Endometrial microvascular endothelial cells (primary cell): Measurements from ENCODE around the gene ZNF385A. TPM values are rescaled to one million over a fixed set of nuclear protein-coding genes. Genes with fewer than 3 reads are reported as not detected.

Source experiments
- in situ Hi-C: cut with HindIII; loops from 2 replicates; pipeline ENCODE4 v1.10.0; 2017; ENCODE audit warnings: low sequenced_read_pairs, low pct_unique_long_range_greater_than_20kb; ENCODE audit errors: inconsistent ontology term
- total RNA-seq: library from RNA; depleted of rRNA; stranded (reverse); fragments of >200 nt; gene quantifications from one replicate; pipeline ENCODE4 v1.2.3, GENCODE V29; 2015; ENCODE audit errors: inconsistent ontology term

Gene ZNF385A
- total RNA-seq, 1 donor from 2014 or later: 0.65 TPM

GRCh38 chr12:54379398-54380201 is 4.9 kb downstream of the ZNF385A start:
- in situ Hi-C loops: no loop called here

GRCh38 chr12:54378796-54379397 is 5.6 kb downstream of the ZNF385A start:
- in situ Hi-C loops: no loop called here

DNA sequence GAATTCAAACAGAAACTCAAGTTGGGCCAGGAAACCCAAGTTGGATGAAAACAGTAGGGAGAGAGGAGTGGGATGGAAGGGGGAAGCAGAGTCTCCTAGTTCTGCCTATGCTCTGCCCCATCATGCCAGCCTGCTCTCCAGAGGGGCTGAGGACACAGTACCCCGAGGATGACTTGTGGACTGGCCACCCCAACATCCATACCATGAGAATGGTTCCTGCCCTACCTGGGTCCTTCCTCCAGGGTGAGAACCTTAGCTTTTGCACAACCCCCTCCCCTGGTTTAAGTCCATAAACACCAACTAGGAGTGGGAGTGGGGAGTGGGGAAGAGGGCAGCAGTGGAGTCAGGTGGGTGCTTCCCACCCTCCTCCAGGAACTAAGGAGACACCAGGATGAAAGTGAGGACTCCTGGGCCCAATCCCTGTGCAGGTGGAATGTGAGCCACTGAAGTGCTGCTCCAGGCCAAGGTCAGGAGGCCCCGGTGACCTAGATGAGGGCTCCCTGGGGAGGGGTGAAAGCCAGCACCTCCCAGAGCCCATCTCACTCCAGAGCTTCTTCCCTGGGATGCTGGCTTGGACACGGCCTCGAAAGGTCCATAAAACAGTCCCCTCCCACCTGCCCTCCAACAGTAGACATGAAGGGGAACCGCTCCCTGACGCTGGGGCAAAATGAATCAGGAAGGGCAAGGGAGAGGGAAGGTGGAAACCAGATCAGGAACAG is 6.6 kb downstream of the ZNF385A start:
- in situ Hi-C loops: no loop called here

- in situ Hi-C loops: no loop called here
Measured at GRCh38 chr12:54377007-54377406, 7.5 kb downstream of the ZNF385A start.

- in situ Hi-C loops: no loop called here
Measured at GRCh38 chr12:54376596-54376995, 7.9 kb downstream of the ZNF385A start.

DNA sequence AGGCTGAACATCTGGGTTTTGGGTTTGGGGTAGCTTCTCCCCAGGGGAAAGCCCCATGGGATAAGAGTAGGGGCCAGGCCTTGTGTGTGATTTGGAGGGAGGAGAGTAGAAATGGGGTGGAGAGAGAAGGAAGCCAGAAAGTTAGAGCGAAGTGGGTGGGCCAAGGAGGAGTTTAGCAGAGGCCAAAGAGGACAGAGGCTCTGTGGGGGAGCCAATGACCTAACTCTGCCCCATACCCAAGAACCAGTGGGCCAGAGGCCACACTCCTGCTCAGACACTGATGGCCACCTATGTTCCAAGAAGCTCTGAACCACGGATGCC is 9.3 kb downstream of the ZNF385A start:
- in situ Hi-C loops: no loop called here

GRCh38 chr12:54374562-54375258 is 9.8 kb downstream of the ZNF385A start:
- in situ Hi-C loops: no loop called here

- in situ Hi-C loops: no loop called here
Measured at GRCh38 chr12:54373649-54374561, 10.6 kb downstream of the ZNF385A start.

GRCh38 chr12:54372113-54372806 is 12.3 kb downstream of the ZNF385A start:
- in situ Hi-C loops: no loop called here

GRCh38 chr12:54371328-54372112 is 13.0 kb downstream of the ZNF385A start:
- in situ Hi-C loops: no loop called here

DNA sequence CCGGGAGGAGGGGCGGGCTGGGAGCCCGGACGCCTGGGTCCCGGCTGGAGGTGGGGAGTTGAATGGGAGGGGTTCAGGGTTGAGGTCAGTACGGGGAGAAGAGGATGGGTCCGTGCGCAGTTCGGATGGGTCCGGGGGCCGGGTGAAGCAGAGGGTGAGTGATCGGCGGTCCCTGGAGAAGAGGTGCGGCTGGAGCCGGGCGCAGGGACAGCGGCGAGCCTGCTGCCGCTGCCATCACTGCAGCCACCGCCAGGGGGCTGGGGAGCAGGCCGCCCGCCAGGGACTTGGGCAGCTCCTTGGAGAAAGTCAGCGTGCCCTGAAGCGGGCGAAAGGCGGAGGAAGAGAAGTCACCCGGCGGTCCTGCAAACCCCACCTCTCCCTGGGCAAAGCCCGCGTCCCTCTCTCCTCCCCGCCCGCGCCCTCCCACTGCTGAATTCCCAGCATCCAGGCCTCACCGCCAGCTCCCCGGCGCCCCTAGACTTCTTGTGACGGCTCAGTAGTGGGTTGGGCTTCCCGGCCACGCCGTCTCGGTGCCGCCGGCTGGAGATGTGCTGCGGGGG is 14.3 kb downstream of the ZNF385A start:
- in situ Hi-C loops: no loop called here

DNA sequence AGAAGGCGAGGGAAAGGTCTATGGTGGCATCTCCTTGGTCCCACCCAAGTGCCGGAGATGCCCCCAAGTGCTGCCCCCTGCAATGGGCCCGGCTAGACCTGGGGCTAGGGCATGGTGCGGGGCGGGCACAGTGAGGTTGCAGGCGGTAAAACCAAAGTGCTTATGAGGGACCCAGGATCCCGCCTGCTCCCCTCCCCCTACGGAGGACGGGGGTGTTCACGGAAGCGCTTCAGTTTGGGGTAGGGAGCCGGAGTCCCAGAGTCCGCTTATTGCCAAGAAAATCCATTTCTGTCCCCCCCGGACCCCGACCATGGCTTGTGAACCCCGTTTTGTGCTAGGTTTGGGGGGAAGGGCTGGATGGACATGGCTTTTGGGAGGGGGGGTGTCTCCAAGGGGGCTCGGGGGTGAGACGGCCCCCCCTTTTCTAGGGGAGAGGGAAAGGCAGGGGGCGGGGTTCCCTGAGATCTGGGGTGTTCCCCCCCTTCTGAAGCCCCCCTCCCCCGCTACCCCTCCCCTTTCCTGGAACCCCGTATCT is 14.9 kb downstream of the ZNF385A start:
- in situ Hi-C loops: no loop called here

- in situ Hi-C loops: no loop called here
Measured at GRCh38 chr12:54368709-54369596, 15.6 kb downstream of the ZNF385A start.

- in situ Hi-C loops: no loop called here
Measured at GRCh38 chr12:54368025-54368708, 16.4 kb downstream of the ZNF385A start.

DNA sequence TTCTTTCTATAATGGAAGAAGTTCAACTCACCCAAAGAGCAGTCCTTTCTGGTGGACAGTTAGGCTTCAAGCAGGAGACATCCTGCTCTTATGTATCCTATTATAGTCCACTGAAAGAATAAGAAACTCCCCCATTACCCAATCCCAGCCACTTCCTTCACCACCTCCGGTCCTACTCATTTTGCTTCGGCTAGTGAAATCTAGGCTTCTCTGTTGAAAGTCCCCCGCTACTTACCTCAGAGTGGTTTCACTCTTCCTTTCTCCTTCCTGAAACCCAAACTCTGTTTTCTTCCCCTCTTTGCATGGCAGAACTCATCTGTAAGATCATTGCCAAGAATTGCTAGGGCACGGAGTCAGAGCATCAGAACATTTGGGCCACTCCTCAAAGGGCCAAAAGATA is 20.1 kb downstream of the ZNF385A start, which contains the start of gene GPR84:
Gene GPR84 (minus strand): TSS at position 74 of the 400 bp plus-strand sequence. CDS start 635 bp downstream, outside the sequence.
- in situ Hi-C loops: loop anchor here (5.0 kb wide), 1 partner anchor 147 kb away; no protein-coding TSS in a partner anchor
